ENCODE measurements around the gene NOL6.

GRCh38 chr9:33480106-33480505, 6.4 kb upstream of the NOL6 start:
- TF ChIP-seq POLR2AphosphoS5 (IDR thresholded peaks at IDR 0.05; ENCODE audit: low read depth, low read length) (no peak), POLR2A (IDR thresholded peaks at IDR 0.05; ENCODE audit: low read depth, low read length) (no peak), SPI1 (IDR thresholded peaks at IDR 0.05; ENCODE audit: low read depth, low read length) (no peak), TAF1 (IDR thresholded peaks at IDR 0.05; ENCODE audit: low read depth, low read length) (no peak)
